Activated CD8-positive, alpha-beta memory T cell treated with anti-CD3 and anti-CD28 coated beads for 4 hours (primary cell): Measurements from ENCODE around the gene KLK13.

Source experiments
- DNase-seq, 2 donors: peaks; one replicate each; pipeline ENCODE4 v3.0.0-alpha.2; 2020; ENCODE audit warnings: low read depth in 2 of 2

The KLK13 gene

GRCh38 chr19:51060973-51061372 lies 3.9 kb downstream of the KLK13 start:
- DNase-seq, result no peak

GRCh38 chr19:51060336-51060735 lies 4.6 kb downstream of the KLK13 start:
- DNase-seq, result no peak

- DNase-seq, result no peak
These were observed 5.2 kb downstream of the KLK13 start for GRCh38 chr19:51059715-51060114.

- no peak for DNase-seq
These were observed 9.0 kb downstream of the KLK13 start for GRCh38 chr19:51055866-51056265.

GRCh38 chr19:51047031-51047335 lies 17.9 kb downstream of the KLK13 start:
- DNase-seq, result no peak

GRCh38 chr19:51044327-51044726 lies 20.6 kb downstream of the KLK13 start:
- no peak for DNase-seq

GRCh38 chr19:51043497-51043896 lies 21.4 kb downstream of the KLK13 start:
- no peak for DNase-seq

- DNase-seq, result no peak
These were observed 24.7 kb downstream of the KLK13 start for GRCh38 chr19:51040151-51040550.

- DNase-seq, result no peak
These were observed 28.4 kb downstream of the KLK13 start for GRCh38 chr19:51036519-51036918.

GRCh38 chr19:51034704-51035103 lies 30.2 kb downstream of the KLK13 start, which contains the start of gene KLK12:
TSS of gene KLK12 (minus strand) at chr19:51035002. CDS start at chr19:51034621, 381 bp downstream.
- no peak for DNase-seq

GRCh38 chr19:51031880-51032225 lies 33.0 kb downstream of the KLK13 start:
- DNase-seq, result no peak

GRCh38 chr19:51031220-51031879 lies 33.5 kb downstream of the KLK13 start:
- DNase-seq, result no peak

- DNase-seq, result no peak
These were observed 34.3 kb downstream of the KLK13 start for GRCh38 chr19:51030631-51031030.

- DNase-seq, result no peak
These were observed 35.2 kb downstream of the KLK13 start for GRCh38 chr19:51029718-51030117.

GRCh38 chr19:51027873-51028272 lies 37.0 kb downstream of the KLK13 start:
- no peak for DNase-seq

- DNase-seq, result no peak
These were observed 37.6 kb downstream of the KLK13 start for GRCh38 chr19:51027126-51027806.

- DNase-seq, result no peak
These were observed 38.4 kb downstream of the KLK13 start, which contains the start of gene KLK11 for GRCh38 chr19:51026554-51026831. TSS of gene KLK11 (minus strand) at chr19:51026616. CDS start at chr19:51025631, 985 bp downstream.

GRCh38 chr19:51025809-51026553 lies 38.9 kb downstream of the KLK13 start:
- no peak for DNase-seq

- DNase-seq, result no peak
These were observed 39.5 kb downstream of the KLK13 start for GRCh38 chr19:51025401-51025800.

- no peak for DNase-seq
These were observed 40.0 kb downstream of the KLK13 start for GRCh38 chr19:51024924-51025323.

GRCh38 chr19:51023946-51024345 lies 40.9 kb downstream of the KLK13 start:
- no peak for DNase-seq

- DNase-seq, result no peak
These were observed 42.4 kb downstream of the KLK13 start for GRCh38 chr19:51022526-51022925.

- DNase-seq, result no peak
These were observed 43.8 kb downstream of the KLK13 start for GRCh38 chr19:51020988-51021651.
